Measurements from ENCODE around the gene PEDS1.
A peak's percentile ranks its signal among the peaks of the same experiment; 100 is the strongest.

Gene PEDS1

DNA sequence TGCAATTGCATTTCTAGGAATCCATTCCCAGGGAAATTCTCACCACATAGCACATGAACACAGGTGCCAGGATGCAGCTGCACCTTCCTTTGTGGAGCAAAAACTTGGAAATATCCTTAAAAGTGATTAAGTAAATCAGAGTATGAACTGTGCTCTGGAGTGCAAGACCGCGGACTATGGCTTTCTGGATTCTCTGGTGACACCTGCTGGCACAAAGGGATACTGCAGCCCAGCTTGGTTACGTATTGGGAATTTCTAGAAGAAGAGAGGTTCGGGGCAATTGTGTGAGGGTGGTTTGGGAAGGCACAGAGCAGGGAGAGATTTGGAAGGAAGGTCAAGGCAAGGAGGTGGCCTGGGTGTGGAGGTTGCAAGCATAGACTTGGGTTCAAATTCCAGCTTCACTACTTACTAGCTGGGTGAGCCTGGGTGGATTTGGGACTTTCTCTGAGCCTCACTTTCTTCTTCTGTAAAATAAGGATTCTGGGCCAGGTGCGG, 15.9 kb upstream of the PEDS1 start:
- TF ChIP-seq, protein P1, sequence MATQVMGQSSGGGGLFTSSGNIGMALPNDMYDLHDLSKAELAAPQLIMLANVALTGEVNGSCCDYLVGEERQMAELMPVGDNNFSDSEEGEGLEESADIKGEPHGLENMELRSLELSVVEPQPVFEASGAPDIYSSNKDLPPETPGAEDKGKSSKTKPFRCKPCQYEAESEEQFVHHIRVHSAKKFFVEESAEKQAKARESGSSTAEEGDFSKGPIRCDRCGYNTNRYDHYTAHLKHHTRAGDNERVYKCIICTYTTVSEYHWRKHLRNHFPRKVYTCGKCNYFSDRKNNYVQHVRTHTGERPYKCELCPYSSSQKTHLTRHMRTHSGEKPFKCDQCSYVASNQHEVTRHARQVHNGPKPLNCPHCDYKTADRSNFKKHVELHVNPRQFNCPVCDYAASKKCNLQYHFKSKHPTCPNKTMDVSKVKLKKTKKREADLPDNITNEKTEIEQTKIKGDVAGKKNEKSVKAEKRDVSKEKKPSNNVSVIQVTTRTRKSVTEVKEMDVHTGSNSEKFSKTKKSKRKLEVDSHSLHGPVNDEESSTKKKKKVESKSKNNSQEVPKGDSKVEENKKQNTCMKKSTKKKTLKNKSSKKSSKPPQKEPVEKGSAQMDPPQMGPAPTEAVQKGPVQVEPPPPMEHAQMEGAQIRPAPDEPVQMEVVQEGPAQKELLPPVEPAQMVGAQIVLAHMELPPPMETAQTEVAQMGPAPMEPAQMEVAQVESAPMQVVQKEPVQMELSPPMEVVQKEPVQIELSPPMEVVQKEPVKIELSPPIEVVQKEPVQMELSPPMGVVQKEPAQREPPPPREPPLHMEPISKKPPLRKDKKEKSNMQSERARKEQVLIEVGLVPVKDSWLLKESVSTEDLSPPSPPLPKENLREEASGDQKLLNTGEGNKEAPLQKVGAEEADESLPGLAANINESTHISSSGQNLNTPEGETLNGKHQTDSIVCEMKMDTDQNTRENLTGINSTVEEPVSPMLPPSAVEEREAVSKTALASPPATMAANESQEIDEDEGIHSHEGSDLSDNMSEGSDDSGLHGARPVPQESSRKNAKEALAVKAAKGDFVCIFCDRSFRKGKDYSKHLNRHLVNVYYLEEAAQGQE (IDR thresholded peaks at IDR 0.05; ENCODE audit: insufficient read depth in 1 of 2, low read depth in 2 of 2, low read length in 2 of 2) = no peak
- TF ChIP-seq FOXP2 (optimal IDR thresholded peaks at IDR 0.05; ENCODE audit: borderline replicate concordance, extremely low read depth, extremely low read length, insufficient read depth) (no peak), SIN3A (IDR thresholded peaks at IDR 0.05; ENCODE audit: borderline replicate concordance, insufficient read depth, low read length) (no peak), POLR2AphosphoS5 (IDR thresholded peaks at IDR 0.05; ENCODE audit: low read depth, low read length) (no peak), TAF1 (IDR thresholded peaks at IDR 0.05; ENCODE audit: borderline replicate concordance, insufficient read depth, low read length) (no peak)

DNA sequence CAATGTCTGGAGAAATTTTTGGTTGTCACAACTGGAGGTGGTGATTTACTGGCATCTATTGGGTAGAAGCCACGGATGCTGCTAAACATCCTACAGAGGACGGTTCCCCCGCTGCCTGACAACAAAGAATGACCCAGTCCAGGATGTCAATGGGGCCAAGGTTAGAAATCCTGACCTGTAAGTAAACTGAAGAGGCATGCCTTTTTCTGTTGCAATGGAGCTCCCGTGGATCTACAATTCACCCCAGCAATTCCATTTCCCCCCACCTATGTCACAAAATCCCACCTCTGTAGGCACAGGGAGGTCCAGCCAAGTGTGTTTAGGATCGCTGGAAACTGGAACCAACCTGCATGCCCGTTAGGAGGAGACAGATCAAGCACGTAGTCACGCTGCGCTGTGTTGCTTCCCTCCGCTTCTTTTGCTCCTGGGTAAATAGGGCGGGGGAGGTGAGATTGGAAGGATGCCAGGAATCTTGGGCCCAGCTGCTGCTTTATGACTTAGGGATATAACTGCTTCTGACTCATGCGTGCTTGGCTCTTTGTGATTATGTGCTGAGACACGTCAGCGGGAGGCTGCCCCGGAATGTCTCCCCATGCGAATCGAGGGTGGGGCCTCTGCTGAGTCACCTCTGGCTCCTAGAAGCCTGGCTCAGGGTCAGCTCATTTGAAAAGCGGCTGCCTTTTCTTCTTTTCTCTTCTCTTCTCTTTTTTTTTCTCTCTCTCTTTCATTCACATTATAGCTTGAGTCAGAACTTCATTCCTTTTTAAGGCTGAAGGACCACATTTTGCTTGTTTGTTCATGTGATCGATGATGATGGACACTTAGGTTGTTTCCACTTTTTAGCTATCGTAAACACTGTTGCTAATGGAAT, 12.4 kb upstream of the PEDS1 start:
- TF ChIP-seq, protein P1 (IDR thresholded peaks at IDR 0.05; ENCODE audit: insufficient read depth in 1 of 2, low read depth in 2 of 2, low read length in 2 of 2) = peak in 1 of 2 experiments; percentile 24; a peak in 1 of 4 replicates
- TF ChIP-seq FOXP2 (optimal IDR thresholded peaks at IDR 0.05; ENCODE audit: borderline replicate concordance, extremely low read depth, extremely low read length, insufficient read depth) (peak; percentile 99), TAF1 (IDR thresholded peaks at IDR 0.05; ENCODE audit: borderline replicate concordance, insufficient read depth, low read length) (no peak), POLR2AphosphoS5 (IDR thresholded peaks at IDR 0.05; ENCODE audit: low read depth, low read length) (peak; percentile 54; the same call in 1 of the 2 replicates), SIN3A (IDR thresholded peaks at IDR 0.05; ENCODE audit: borderline replicate concordance, insufficient read depth, low read length) (peak; percentile 94; the same call in 1 of the 2 replicates)

DNA sequence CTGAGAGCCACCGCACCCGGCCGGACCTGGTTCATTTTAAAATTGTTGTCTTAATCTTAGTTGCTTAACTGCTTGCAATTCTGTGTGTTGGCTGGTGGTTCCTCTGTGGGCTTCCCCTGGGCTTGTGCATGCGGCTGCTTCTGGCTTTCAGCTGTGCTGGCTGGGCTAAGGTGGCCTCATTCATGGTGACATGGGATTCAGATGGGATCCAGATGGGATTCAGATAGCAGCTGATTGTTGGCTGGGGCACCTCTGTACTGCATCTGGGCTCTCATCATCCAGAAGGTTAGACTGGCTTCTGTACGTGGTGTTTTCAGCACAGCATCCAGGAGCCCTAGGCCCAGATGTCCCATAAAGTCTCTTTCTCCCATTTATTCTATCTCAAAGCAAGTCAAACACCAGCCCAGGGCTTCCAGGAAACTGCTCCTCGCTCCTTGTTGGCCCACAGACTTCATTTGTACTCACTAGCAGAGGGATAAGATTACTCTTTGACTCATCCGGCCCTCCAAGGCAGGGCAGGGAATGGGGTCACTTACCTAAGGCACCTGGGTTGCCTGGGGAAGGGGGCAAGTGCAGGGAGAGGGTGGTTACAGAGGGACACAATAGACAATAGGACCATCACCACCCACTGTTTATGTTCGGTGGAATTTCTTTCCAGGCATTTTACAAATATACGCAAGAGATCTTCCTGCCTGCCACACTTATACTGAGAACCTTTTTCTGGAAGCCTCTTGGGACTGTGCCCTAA, 10.2 kb upstream of the PEDS1 start:
- TF ChIP-seq FOXP2 (optimal IDR thresholded peaks at IDR 0.05; ENCODE audit: borderline replicate concordance, extremely low read depth, extremely low read length, insufficient read depth) (no peak), POLR2AphosphoS5 (IDR thresholded peaks at IDR 0.05; ENCODE audit: low read depth, low read length) (no peak), SIN3A (IDR thresholded peaks at IDR 0.05; ENCODE audit: borderline replicate concordance, insufficient read depth, low read length) (no peak), TAF1 (IDR thresholded peaks at IDR 0.05; ENCODE audit: borderline replicate concordance, insufficient read depth, low read length) (no peak)

DNA sequence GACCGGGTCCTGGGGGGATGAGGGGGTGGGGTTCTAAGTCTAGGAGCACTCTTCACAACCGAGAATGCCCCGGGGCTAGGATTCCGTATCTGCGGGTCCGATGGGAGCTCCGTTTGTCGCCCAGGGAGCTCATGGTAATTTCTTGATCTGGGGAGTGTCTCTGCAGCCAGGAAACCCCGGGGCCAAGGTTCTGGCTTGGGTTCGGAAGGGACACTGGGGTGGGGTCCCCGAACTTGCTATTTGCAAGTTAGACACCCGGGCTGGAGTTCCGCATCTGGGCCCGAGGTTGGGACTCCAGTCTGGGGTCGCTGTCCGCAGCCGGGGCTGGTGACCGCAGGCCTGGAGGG, 397 bp downstream of the PEDS1 start:
- no peak for TF ChIP-seq POLR2AphosphoS5 (IDR thresholded peaks at IDR 0.05; ENCODE audit: low read depth, low read length)
- 0 out of 2 replicates have a peak, but pooled peaks have one; percentile 10 for TF ChIP-seq SIN3A (IDR thresholded peaks at IDR 0.05; ENCODE audit: borderline replicate concordance, insufficient read depth, low read length)
- TF ChIP-seq, protein P1 (IDR thresholded peaks at IDR 0.05; ENCODE audit: insufficient read depth in 1 of 2, low read depth in 2 of 2, low read length in 2 of 2) = no peak
- no peak for TF ChIP-seq TAF1 (IDR thresholded peaks at IDR 0.05; ENCODE audit: borderline replicate concordance, insufficient read depth, low read length)
- no peak for TF ChIP-seq FOXP2 (optimal IDR thresholded peaks at IDR 0.05; ENCODE audit: borderline replicate concordance, extremely low read depth, extremely low read length, insufficient read depth)

Data from PFSK-1 (cell line).